GM21723 (cell line): ENCODE results near the gene SYT2.

Source experiments
- ATAC-seq: cut with Tn5 transposase; IDR thresholded peaks from one replicate; pipeline ENCODE4 v1.9.1; 2021; ENCODE audit warnings: mild to moderate bottlenecking, moderate library complexity; ENCODE audit not compliant: unreplicated experiment

Gene SYT2

GRCh38 chr1:202706851-202707250 is 3.4 kb downstream of the SYT2 start:
- ATAC-seq: no peak

GRCh38 chr1:202704601-202705000 is 5.7 kb downstream of the SYT2 start:
- no peak for ATAC-seq

- ATAC-seq: no peak
These were observed 7.1 kb downstream of the SYT2 start for GRCh38 chr1:202703191-202703590.

- ATAC-seq: no peak
These were observed 8.2 kb downstream of the SYT2 start for GRCh38 chr1:202702088-202702487.

- no peak for ATAC-seq
These were observed 9.1 kb downstream of the SYT2 start for GRCh38 chr1:202701200-202701599.

GRCh38 chr1:202700061-202700460 is 10.2 kb downstream of the SYT2 start:
- no peak for ATAC-seq

- no peak for ATAC-seq
These were observed 12.0 kb downstream of the SYT2 start for GRCh38 chr1:202698276-202698675.

GRCh38 chr1:202697038-202697437 is 13.2 kb downstream of the SYT2 start:
- ATAC-seq: no peak

GRCh38 chr1:202694314-202694713 is 15.9 kb downstream of the SYT2 start:
- ATAC-seq: no peak

GRCh38 chr1:202692959-202693555 is 17.2 kb downstream of the SYT2 start:
- ATAC-seq: no peak

GRCh38 chr1:202691816-202692215 is 18.4 kb downstream of the SYT2 start:
- ATAC-seq: no peak

- no peak for ATAC-seq
These were observed 20.5 kb downstream of the SYT2 start for GRCh38 chr1:202689493-202690342.

- ATAC-seq: no peak
These were observed 21.2 kb downstream of the SYT2 start for GRCh38 chr1:202689082-202689481.

GRCh38 chr1:202688401-202688800 is 21.9 kb downstream of the SYT2 start:
- ATAC-seq: no peak

- no peak for ATAC-seq
These were observed 22.5 kb downstream of the SYT2 start for GRCh38 chr1:202687798-202688197.

- no peak for ATAC-seq
These were observed 22.9 kb downstream of the SYT2 start for GRCh38 chr1:202687370-202687769.

GRCh38 chr1:202685641-202686040 is 24.6 kb downstream of the SYT2 start:
- no peak for ATAC-seq

- ATAC-seq: no peak
These were observed 25.5 kb downstream of the SYT2 start for GRCh38 chr1:202684716-202685115.

GRCh38 chr1:202683029-202683428 is 27.2 kb downstream of the SYT2 start:
- no peak for ATAC-seq

GRCh38 chr1:202682477-202682876 is 27.8 kb downstream of the SYT2 start:
- no peak for ATAC-seq

GRCh38 chr1:202681736-202682420 is 28.4 kb downstream of the SYT2 start:
- ATAC-seq: no peak
